RPMI8226 (cell line): ENCODE results near the gene GEMIN2.
"Not testable (repeated sequence)": the region's sequence is repeated elsewhere in the genome, so short reads cannot be mapped to it uniquely, and the experiment has no call there.

Experiments used
- DNase-seq: peaks from one replicate; pipeline ENCODE4 v3.0.0-alpha.2; 2015

Gene GEMIN2

DNA sequence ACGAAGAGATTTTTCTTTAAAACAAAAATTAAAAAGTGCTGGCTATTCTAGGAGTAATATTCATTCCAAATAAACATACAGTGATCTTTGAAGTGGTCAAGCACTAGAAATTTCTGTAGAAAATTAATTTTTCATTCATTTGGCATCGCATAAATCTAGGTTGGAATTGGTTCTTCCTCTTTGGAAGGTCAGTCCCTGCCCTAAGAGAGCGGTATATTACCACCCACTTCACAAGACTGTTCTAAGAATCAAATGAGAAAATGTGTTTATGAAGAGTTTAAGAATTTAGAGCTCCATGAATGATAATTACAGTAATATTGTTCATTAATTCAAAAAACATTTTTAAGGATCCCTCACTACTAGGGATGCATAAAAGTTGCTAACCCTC lies 444 bp upstream of the GEMIN2 start:
- no peak for DNase-seq

- DNase-seq, result no peak
These were observed 8.4 kb downstream of the GEMIN2 start for GRCh38 chr14:39122330-39123138.

DNA sequence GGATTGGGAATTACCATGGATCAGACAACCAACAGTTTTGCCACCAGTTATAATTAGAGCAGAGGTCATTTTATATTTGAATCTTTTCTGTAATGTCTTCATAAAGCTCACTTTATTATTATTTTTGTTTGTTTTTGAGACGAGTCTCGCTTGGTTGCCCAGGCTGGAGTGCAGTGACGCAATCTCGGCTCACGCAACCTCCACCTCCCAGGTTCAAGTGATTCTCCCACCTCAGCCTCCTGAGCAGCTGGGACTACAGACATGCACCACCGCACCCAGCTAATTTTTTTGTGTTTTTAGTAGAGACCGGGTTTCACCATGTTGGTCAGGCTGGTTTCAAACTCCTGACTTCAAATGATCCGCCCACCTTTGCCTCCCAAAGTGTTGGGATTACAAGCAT lies 23.7 kb downstream of the GEMIN2 start:
- DNase-seq, result not testable (repeated sequence)

DNA sequence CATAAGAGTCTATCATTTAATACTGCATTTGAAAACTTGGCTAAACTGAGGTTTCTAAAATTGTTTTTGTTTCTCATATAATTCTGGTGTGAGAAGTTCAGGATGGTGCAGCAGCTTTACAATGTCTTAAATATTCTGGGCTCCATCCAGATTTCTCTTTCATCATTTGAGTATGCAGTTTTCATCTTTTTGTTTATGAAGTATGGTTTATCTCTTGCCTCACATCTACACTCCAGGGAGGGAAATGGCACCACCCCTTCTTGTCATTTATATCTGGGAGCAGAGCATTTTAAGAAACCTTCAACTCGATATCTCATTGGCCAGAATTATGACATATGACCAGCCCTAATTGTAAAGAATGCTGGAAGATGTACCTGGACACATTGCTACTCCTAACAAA lies 24.3 kb downstream of the GEMIN2 start:
- no peak for DNase-seq

- no peak for DNase-seq
These were observed 26.0 kb downstream of the GEMIN2 start for GRCh38 chr14:39140170-39140569.

DNA sequence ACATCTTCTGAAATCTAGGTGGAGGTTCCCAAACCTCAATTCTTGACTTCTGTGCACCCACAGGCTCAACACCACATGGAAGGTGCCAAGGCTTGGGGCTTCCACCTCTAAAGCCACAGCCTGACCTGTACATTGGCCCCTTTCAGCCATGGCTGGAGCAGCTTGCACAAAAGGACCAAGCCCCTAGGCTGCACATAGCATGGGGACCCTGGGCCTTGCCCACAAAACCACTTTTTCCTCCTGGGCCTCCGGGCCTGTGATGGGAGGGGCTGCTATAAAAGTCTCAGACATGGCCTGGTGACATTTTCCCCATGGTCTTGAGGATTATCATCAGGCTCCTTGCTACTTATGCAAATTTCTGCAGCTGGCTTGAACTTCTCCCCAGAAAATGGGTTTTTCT lies 27.5 kb downstream of the GEMIN2 start:
- DNase-seq, result not testable (repeated sequence)

DNA sequence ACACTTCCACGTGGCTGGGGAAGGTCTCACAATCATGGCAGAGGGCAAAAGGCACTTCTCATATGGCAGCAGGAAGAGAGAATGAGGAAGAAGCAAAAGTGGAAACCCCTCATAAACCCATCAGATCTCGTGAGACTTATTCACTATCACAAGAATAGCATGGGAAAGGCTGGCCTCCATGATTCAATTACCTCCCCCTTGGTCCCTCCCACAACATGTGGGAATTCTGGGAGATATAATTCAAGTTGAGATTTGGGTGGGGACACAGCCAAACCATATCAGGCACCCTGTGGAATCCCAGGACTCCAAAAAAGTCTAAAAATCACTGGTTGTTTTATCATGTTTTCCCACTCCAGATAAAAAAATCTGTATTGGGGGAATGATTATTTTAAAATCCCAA lies 29.1 kb downstream of the GEMIN2 start:
- not testable (repeated sequence) for DNase-seq

DNA sequence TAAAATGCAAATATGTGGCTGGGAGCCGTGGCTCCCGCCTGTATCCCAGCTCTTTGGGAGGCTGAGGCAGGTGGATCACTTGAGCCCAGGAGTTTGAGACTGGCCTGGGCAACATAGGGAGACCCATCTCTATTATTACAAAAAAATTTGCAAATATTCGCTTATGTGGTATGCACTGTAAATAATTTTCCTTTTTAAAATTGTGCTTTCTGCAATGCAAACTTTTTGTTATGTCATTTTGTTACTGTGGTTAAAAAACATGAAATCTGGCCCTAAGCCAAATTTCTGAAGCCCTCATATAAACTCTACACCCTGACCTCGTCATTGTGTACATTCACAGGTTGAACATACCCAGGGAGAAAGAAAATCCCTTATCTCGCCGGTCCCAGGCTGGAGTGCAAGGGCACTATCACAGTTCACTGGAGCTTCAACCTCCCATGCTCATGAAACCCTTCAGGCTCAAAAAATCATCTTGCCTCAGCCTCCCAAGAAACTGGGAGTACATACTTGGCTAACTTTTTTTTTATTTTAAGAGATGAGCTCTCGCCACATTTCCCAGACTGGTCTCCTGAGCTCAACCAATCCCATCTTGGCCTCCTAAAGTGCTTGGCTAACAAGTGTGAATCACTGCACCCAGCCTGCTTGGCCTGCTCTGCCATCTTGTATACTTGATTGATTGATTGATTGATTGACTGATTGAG lies 31.3 kb downstream of the GEMIN2 start:
- no peak for DNase-seq

GRCh38 chr14:39154594-39155189 lies 40.6 kb downstream of the GEMIN2 start:
- no peak for DNase-seq

DNA sequence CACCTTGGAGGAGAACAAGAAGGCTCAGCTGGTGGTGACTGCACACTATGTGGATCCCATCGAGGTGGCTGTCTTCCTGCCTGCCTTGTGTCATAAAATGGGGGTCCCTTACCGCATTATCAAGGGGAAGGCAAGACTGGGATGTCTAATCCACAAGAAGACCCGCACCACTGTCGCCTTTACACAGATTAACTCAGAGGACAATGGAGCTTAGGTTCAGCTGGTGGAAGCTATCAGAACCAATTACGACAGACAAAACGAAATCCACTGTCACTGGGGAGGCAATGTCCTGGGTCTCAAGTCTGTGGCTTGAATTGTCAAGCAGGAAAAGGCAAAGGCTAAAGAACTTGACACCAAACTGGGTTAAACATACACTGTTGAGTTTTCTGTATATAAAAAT lies 43.4 kb downstream of the GEMIN2 start:
- no peak for DNase-seq

DNA sequence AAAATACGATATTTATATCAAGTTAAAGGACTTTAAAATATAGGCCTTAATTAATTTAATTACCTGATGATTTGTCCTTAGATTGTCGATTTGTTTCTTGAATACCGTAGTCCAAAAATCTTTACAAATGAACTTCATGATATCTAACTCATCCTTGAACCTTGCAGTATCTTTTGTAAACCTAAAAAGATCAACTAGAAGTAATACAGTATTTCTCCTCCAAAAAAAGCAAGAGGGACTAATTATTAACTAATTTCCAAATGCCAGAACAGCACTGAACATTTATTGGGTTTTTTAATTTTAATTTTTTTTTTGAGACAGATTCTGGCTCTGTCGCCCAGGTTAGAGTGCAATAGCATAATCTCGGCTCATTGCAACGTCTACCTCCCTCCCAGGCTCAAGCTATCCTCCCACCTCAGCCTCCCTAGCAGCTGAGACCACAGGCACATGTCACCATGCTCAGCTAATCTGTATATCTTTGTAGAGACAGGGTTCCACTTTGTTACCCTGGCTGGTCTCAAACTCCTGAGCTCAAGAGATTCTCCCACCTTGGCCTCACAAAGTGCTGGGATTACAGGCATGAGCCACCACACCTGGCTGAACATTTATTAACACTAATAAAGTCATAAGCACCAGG lies 44.2 kb downstream of the GEMIN2 start:
- DNase-seq, result no peak

GRCh38 chr14:39160494-39160893 lies 46.4 kb downstream of the GEMIN2 start:
- DNase-seq, result no peak

- not testable (repeated sequence) for DNase-seq
These were observed 53.7 kb downstream of the GEMIN2 start for GRCh38 chr14:39167797-39168320.

- DNase-seq, result no peak
These were observed 54.5 kb downstream of the GEMIN2 start for GRCh38 chr14:39168591-39168990.

GRCh38 chr14:39169541-39169900 lies 55.4 kb downstream of the GEMIN2 start:
- DNase-seq, result peak; percentile 7

DNA sequence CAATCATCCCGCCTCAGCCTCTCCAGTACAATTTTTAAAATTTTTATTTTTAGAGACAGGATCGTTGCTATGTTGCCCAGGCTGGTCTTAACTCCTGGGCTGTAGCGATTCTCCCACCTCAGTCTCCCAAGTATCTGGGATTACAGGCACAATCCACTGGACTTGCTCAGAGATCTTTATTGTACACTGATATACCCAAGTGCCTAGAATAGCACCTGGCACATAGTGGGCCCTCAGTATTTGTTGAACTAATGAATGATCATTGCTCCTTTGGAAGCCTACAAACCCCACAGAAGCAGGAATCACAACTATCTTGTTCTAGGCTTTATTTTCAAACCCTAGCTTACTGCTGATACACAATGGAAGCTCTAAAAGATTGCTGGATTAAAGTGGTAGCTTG lies 59.1 kb downstream of the GEMIN2 start:
- DNase-seq, result no peak

DNA sequence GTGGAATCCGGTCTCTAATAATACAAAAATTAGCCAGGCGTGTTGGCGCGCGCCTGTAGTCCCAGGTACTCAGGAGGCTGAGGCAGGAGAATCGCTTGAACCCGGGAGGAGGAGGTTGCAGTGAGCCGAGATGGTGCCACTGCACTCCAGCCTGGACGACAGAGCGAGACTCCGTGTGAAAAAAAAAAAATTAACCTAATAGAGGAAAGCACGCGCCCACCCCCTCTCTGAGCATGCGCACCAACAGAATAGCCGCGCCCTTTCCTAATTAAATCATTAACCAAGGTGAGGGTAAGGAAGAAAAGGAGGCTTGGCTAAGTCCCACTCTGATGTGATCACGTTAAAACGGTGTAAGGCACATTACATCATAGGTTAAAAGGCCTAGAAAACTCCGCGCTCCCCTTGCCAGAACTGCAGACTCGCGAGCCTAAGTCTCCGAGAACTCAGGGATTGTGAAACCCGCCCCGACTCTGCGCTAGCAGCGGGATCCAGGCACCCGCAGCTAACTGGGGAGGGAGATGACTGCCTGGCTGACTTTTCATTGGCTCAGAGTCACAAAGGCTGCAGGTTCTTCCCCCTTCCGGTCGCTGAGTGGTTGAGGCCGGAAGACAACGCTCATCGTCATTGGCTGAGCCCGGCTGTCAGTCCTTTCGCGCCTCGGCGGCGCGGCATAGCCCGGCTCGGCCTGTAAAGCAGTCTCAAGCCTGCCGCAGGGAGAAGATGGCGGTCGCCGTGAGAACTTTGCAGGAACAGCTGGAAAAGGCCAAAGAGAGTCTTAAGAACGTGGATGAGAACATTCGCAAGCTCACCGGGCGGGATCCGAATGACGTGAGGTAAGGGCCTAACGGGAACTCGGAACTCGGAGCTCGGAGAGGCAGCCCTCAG lies 60.7 kb downstream of the GEMIN2 start, which contains the start of gene PNN:
PNN (plus strand) TSS at position 695 of the 885 bp plus-strand sequence; CDS start at position 721, 26 bp downstream.
- peak; percentile 96 for DNase-seq

- DNase-seq, result peak; percentile 31
These were observed 61.5 kb downstream of the GEMIN2 start for GRCh38 chr14:39175445-39176262.

- no peak for DNase-seq
These were observed 62.4 kb downstream of the GEMIN2 start for GRCh38 chr14:39176263-39177167.

DNA sequence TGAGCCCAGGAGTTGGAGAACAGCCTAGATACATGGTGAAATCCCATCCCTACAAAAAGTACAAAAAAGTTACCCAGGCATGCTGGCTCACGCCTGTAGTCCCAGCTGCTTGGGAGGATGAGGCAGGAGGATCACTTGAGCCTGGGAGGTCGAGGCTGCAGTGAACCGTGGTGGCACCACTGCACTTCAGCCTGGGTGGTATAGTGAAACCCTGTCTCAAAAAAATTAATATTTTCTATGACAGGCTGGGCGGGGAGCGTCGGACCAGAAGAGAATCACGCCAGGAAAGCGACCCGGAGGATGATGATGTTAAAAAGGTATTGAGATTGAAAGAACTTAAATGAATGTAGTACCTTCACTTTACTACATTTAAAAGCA lies 63.0 kb downstream of the GEMIN2 start:
- no peak for DNase-seq
